Transverse colon (tissue), 4 donors: ENCODE measurements around the gene S100A14.

Experiments
- CTCF ChIP-seq, 5 experiments: fragments of 200-600 bp in 3 of 5; fragments of 450-650 bp in 2 of 5; sonication (generic) in 3 of 5; IDR thresholded peaks; 1 replicate in 2 of 5; 2 replicates in 3 of 5; pipeline ENCODE4 v1.5.1; 2016 to 2017; ENCODE audit warnings: antibody characterized with exemption in 5 of 5, inconsistent platforms in 3 of 5, mild to moderate bottlenecking in 2 of 5, moderate library complexity in 1 of 5
- POLR2A ChIP-seq: fragments of 450-650 bp; IDR thresholded peaks from one replicate; pipeline ENCODE4 v1.6.1; 2016; ENCODE audit warnings: antibody characterized with exemption, mild to moderate bottlenecking, moderate library complexity
- POLR2AphosphoS5 ChIP-seq, 3 donors: sonication (generic); formaldehyde crosslinking; IDR thresholded peaks; one replicate each; pipeline ENCODE4 v1.6.1; 2016; ENCODE audit warnings: antibody characterized with exemption in 3 of 3

DNA sequence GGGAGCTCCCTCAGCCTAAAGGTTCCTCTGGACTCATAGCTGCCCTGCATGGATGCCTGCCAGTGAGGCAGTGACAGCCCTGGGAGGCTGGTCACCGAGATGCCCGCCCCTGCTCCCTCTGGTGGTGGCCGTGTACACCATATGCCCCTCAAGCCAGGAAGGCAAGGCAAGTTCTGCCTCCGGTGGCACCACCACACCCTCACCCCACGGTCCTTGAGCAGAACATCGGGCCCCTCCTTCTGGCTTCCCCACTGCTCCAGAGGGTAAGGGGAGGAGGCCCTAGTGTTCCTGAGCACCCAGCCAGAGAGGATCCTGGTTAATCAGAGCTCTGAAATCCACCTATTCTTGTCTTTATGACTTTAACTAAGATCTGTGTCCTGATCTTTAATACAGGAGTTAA, 1.5 kb upstream of the S100A14 start:
- peak in 3 of 5 experiments; percentile 52 to 70 (median 65) for TF ChIP-seq CTCF (IDR thresholded peaks at IDR 0.05)
- no peak for TF ChIP-seq POLR2A
- peak in 1 of 3 donors; percentile 70 for TF ChIP-seq POLR2AphosphoS5 (IDR thresholded peaks at IDR 0.05)
